GM21737 (cell line): Measurements from ENCODE around the gene STING1.
"Not testable (repeated sequence)": the region's sequence is repeated elsewhere in the genome, so short reads cannot be mapped to it uniquely, and the experiment has no call there.

ENCODE experiments used
- ATAC-seq: cut with Tn5 transposase; IDR thresholded peaks from one replicate; pipeline ENCODE4 v1.9.1; 2021; ENCODE audit warnings: mild to moderate bottlenecking, moderate library complexity; ENCODE audit not compliant: unreplicated experiment

Gene STING1

GRCh38 chr5:139482050-139482889, at the start of gene STING1:
Gene STING1, minus strand, starts transcription at chr5:139482758. Its CDS starts 1,054 bp downstream, at chr5:139481704.
- ATAC-seq = peak; percentile 53

GRCh38 chr5:139531772-139532169, 49.2 kb upstream of the STING1 start:
- no peak for ATAC-seq

GRCh38 chr5:139530079-139530478, 47.5 kb upstream of the STING1 start:
- ATAC-seq = not testable (repeated sequence)

- ATAC-seq = not testable (repeated sequence)
Observed at GRCh38 chr5:139528695-139529094, 46.1 kb upstream of the STING1 start.

- not testable (repeated sequence) for ATAC-seq
Observed at GRCh38 chr5:139527896-139528467, 45.4 kb upstream of the STING1 start.

GRCh38 chr5:139527090-139527470, 44.5 kb upstream of the STING1 start:
- not testable (repeated sequence) for ATAC-seq

- ATAC-seq = not testable (repeated sequence)
Observed at GRCh38 chr5:139526309-139527089, 43.9 kb upstream of the STING1 start.

GRCh38 chr5:139525586-139526308, 43.2 kb upstream of the STING1 start:
- ATAC-seq = not testable (repeated sequence)

- no peak for ATAC-seq
Observed at GRCh38 chr5:139524940-139525585, 42.5 kb upstream of the STING1 start.

GRCh38 chr5:139524446-139524845, 41.9 kb upstream of the STING1 start:
- ATAC-seq = no peak

- ATAC-seq = no peak
Observed at GRCh38 chr5:139523635-139524445, 41.3 kb upstream of the STING1 start.

GRCh38 chr5:139517683-139518564, 35.4 kb upstream of the STING1 start:
- ATAC-seq = peak; percentile 89

- ATAC-seq = no peak
Observed at GRCh38 chr5:139514486-139514856, 31.9 kb upstream of the STING1 start.

GRCh38 chr5:139513852-139514485, 31.4 kb upstream of the STING1 start:
- no peak for ATAC-seq

GRCh38 chr5:139513434-139513833, 30.9 kb upstream of the STING1 start:
- peak; percentile 45 for ATAC-seq

GRCh38 chr5:139512786-139513390, 30.3 kb upstream of the STING1 start:
- ATAC-seq = no peak

GRCh38 chr5:139504722-139505121, 22.2 kb upstream of the STING1 start:
- not testable (repeated sequence) for ATAC-seq

- ATAC-seq = not testable (repeated sequence)
Observed at GRCh38 chr5:139503879-139504278, 21.3 kb upstream of the STING1 start.
